Tibial artery (tissue), 4 donors: ENCODE results near the gene KCNJ13.

Source experiments
- DNase-seq, 2 donors: peaks; one replicate each; pipeline ENCODE4 v3.0.0-alpha.2; 2019
- H3K27ac ChIP-seq, 2 donors: fragments of 200-600 bp; sonication (generic) in 1 of 2; 1 replicate in 1 of 2; 2 replicates in 1 of 2; pipeline ENCODE4 v1.5.1; 2018 to 2019; ENCODE audit warnings: mild to moderate bottlenecking in 1 of 2
- H3K27me3 ChIP-seq, 2 donors: fragments of 200-600 bp; sonication (generic) in 1 of 2; one replicate each; pipeline versions ENCODE4 v1.5.1 to v1.6.0; 2016 to 2019
- H3K36me3 ChIP-seq, 3 donors: fragments of 200-600 bp; sonication (generic) in 2 of 3; one replicate each; pipeline ENCODE4 v1.5.1; 2016 to 2019; ENCODE audit warnings: mild to moderate bottlenecking in 2 of 3
- H3K4me1 ChIP-seq, 4 donors: fragments of 200-600 bp; sonication (generic) in 2 of 4; 1 replicate in 3 of 4; 2 replicates in 1 of 4; pipeline ENCODE4 v1.5.1; 2016 to 2019
- H3K4me3 ChIP-seq, 2 donors: fragments of 200-600 bp; sonication (generic) in 1 of 2; 1 replicate in 1 of 2; 2 replicates in 1 of 2; pipeline ENCODE4 v1.5.1; 2018 to 2019; ENCODE audit warnings: mild to moderate bottlenecking in 2 of 2
- H3K9me3 ChIP-seq, 3 donors: fragments of 200-600 bp; sonication (generic) in 1 of 3; one replicate each; pipeline ENCODE4 v1.5.1; 2016 to 2019
- intact Hi-C: fragments of 100-400 bp; cut with DNase I; formaldehyde crosslinking; loops from one replicate; pipeline ENCODE4 v1.15.0; 2023; ENCODE audit warnings: low total_unique reads
- TF ChIP-seq, protein P1 (sequence below), 2 experiments: fragments of 200-600 bp in 1 of 2; fragments of 450-650 bp in 1 of 2; IDR thresholded peaks; one replicate each; pipeline ENCODE4 v1.5.1; 2017 to 2019; ENCODE audit warnings: antibody characterized with exemption in 2 of 2, mild to moderate bottlenecking in 1 of 2, moderate library complexity in 1 of 2

Gene KCNJ13

DNA sequence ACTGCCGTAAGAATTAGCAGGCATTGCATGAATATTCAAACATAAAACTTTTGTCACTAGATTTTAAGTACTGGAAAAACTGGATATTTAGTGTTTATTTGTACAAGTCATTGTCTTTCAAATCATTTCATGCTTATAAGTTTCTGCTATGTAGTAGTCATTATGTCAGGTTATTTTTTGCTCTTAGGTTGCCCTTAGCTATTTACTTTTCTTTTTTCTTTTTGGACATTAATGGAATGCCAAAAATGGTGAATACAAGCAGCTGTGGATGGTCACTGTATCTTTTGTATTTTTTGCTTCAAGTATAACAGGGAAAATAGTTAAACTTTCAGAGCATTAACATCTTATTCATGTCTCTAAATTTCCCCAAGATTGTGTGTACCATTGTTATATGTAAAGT is 18.6 kb upstream of the KCNJ13 start:
- TF ChIP-seq, protein P1, sequence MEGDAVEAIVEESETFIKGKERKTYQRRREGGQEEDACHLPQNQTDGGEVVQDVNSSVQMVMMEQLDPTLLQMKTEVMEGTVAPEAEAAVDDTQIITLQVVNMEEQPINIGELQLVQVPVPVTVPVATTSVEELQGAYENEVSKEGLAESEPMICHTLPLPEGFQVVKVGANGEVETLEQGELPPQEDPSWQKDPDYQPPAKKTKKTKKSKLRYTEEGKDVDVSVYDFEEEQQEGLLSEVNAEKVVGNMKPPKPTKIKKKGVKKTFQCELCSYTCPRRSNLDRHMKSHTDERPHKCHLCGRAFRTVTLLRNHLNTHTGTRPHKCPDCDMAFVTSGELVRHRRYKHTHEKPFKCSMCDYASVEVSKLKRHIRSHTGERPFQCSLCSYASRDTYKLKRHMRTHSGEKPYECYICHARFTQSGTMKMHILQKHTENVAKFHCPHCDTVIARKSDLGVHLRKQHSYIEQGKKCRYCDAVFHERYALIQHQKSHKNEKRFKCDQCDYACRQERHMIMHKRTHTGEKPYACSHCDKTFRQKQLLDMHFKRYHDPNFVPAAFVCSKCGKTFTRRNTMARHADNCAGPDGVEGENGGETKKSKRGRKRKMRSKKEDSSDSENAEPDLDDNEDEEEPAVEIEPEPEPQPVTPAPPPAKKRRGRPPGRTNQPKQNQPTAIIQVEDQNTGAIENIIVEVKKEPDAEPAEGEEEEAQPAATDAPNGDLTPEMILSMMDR (IDR thresholded peaks at IDR 0.05), result no peak
- intact Hi-C loops, result no loop called here

DNA sequence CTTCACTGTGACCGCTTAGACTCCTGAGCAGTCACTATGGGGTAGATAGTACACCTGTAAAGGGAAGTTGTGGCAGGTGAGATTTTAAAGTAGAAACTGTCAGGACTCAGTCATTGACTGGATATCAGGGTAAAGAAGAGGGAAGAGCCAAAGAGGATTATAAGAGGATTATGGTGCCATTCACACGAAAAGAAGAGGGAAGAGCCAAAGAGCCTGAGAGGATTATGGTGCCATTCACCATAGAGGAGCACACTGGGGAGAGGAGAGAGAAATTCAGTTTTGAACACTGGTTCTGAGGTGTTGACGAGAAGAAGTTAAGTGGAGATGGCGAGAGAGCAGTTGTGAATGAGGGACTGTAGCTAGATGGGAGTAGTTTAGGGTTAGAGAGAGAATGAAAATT is 16.9 kb upstream of the KCNJ13 start:
- no peak for DNase-seq
- Histone ChIP-seq H3K27me3 (no peaks in the 10 kb centered on the region), H3K27ac (no peak overlapping the region), H3K4me1 (no peaks in the 10 kb centered on the region), H3K9me3 (no peaks in the 10 kb centered on the region), H3K36me3 (peaks cover 68 to 92% (median 91%) of the 10 kb centered on the region in 3 donors), H3K4me3 (no peak overlapping the region)
- TF ChIP-seq, protein P1 (IDR thresholded peaks at IDR 0.05), result no peak
- intact Hi-C loops, result no loop called here

More for the DNA sequence above, 18.6 kb upstream of the KCNJ13 start:
- Histone ChIP-seq H3K4me3 (no peak overlapping the region), H3K27me3 (no peaks in the 10 kb centered on the region), H3K36me3 (peaks cover 65 to 80% (median 78%) of the 10 kb centered on the region in 3 donors), H3K9me3 (no peaks in the 10 kb centered on the region), H3K4me1 (peaks cover 0 to 2% (median under 1%) of the 10 kb centered on the region in 4 donors), H3K27ac (no peak overlapping the region)
- no peak for DNase-seq

DNA sequence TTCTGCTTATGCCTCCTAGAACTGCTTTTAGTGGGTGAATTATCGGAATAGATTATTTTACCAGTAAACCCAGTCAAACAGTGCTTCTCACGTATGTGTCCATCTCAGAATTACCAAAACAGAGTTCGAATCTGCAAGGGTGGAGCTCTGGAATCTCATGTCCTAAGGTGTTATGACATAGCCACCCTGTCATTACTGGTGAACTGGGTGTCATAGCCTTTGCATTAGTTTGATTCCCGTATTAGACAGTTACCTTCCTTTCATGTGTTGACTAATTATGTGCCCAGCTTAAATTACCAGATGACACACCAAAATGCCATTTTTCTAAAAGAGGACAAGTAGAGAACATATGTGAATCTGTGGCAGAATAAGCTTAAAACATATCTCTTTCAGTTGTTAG is 15.2 kb upstream of the KCNJ13 start:
- Histone ChIP-seq H3K36me3 (peaks cover 70 to 90% (median 87%) of the 10 kb centered on the region in 3 donors), H3K9me3 (no peaks in the 10 kb centered on the region), H3K27me3 (no peaks in the 10 kb centered on the region), H3K4me1 (no peaks in the 10 kb centered on the region), H3K27ac (no peak overlapping the region), H3K4me3 (no peak overlapping the region)
- TF ChIP-seq, protein P1 (IDR thresholded peaks at IDR 0.05), result no peak
- DNase-seq, result no peak
- intact Hi-C loops, result no loop called here

DNA sequence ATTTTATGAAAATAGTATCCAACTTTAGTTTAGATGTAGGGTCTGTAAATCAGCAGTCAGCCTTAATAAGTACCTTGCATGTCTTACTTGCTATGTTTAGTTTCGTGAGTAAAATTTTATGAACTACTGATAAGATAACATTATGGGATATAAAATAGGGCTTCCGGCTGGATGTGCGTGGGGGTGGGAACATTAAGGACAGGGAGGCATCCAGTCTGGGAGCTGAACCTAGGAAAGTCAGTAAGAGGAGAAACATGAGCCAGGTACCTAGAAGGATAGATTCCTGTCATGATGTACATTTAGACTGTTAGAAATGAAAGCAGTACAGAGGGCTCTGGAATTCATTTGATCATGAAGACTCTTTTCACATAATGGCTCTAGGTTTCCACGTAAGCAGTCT is 12.7 kb upstream of the KCNJ13 start:
- H3K27ac ChIP-seq, result no peak overlapping the region
- H3K9me3 ChIP-seq, result no peaks in the 10 kb centered on the region
- intact Hi-C loops, result no loop called here
- H3K4me1 ChIP-seq, result no peaks in the 10 kb centered on the region
- no peaks in the 10 kb centered on the region for H3K27me3 ChIP-seq
- DNase-seq, result no peak
- H3K4me3 ChIP-seq, result no peak overlapping the region
- peaks cover 52 to 72% (median 71%) of the 10 kb centered on the region in 3 donors for H3K36me3 ChIP-seq
- TF ChIP-seq, protein P1 (IDR thresholded peaks at IDR 0.05), result no peak

DNA sequence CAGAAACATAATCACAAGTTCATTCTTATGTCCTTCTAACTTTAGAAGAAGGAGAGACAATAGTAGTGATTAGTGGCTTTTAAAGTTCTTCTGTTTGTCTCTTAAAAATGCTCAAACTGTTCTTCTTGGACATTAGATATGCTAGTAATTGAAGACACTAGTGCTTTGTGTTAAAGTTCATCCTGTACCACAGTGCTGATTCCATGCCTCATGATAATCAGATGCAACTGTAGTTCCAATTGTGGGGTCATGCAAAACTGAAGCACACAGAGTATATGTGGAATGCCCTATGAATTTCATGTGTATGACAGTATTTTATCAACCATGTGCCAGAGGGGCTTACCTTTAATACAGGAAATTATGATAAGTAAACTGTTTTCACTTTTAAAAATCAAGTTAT is 11.4 kb upstream of the KCNJ13 start:
- intact Hi-C loops, result no loop called here
- Histone ChIP-seq H3K36me3 (peaks cover 41 to 66% (median 59%) of the 10 kb centered on the region in 3 donors), H3K27me3 (no peaks in the 10 kb centered on the region), H3K27ac (no peak overlapping the region), H3K4me3 (no peak overlapping the region), H3K9me3 (no peaks in the 10 kb centered on the region), H3K4me1 (no peaks in the 10 kb centered on the region)
- TF ChIP-seq, protein P1 (IDR thresholded peaks at IDR 0.05), result no peak
- no peak for DNase-seq

DNA sequence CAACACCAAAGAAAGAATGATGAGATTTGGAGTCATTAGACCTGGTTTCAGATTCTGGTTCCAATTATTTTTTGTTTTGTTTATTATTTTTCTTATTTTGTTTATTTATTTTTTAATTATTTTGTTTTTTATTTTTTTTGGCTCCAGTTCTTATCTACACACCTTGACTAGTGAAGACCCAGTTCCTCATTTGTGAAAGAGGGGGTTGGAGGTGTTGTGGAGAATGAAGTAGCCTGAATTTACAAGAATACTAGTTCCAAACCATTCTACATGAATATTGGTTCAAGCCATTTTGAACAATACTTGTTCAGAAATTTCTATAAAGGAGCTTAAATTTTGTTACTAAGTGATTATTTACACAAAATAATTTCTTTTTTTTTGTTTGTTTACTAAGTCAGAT is 6.9 kb upstream of the KCNJ13 start:
- Histone ChIP-seq H3K4me1 (peaks cover 0 to 7% (median 3%) of the 10 kb centered on the region in 4 donors), H3K27me3 (no peaks in the 10 kb centered on the region), H3K9me3 (no peaks in the 10 kb centered on the region), H3K4me3 (no peak overlapping the region), H3K36me3 (peaks cover 14 to 25% (median 19%) of the 10 kb centered on the region in 3 donors), H3K27ac (no peak overlapping the region)
- intact Hi-C loops, result no loop called here
- no peak for DNase-seq
- TF ChIP-seq, protein P1 (IDR thresholded peaks at IDR 0.05), result no peak
